ENCODE results near the gene IER3.
"Not testable (repeated sequence)": the region's sequence is repeated elsewhere in the genome, so short reads cannot be mapped to it uniquely, and the experiment has no call there.

IER3 gene

GRCh38 chr6:30763155-30763617, 18.8 kb upstream of the IER3 start:
- no peak overlapping the region for H3K4me3 ChIP-seq (ENCODE audit: low read depth, low read length)
- no peak for TF ChIP-seq CTCF (IDR thresholded peaks at IDR 0.05; ENCODE audit: low read depth, low read length)

- TF ChIP-seq CTCF (IDR thresholded peaks at IDR 0.05; ENCODE audit: low read depth, low read length), result no peak
- no peak overlapping the region for H3K4me3 ChIP-seq (ENCODE audit: low read depth, low read length)
Measured at GRCh38 chr6:30761791-30762429, 17.6 kb upstream of the IER3 start.

- no peak for TF ChIP-seq CTCF (IDR thresholded peaks at IDR 0.05; ENCODE audit: low read depth, low read length)
- H3K4me3 ChIP-seq (ENCODE audit: low read depth, low read length), result no peak overlapping the region
Measured at GRCh38 chr6:30760549-30760948, 16.2 kb upstream of the IER3 start.

- no peak for TF ChIP-seq CTCF (IDR thresholded peaks at IDR 0.05; ENCODE audit: low read depth, low read length)
- no peak overlapping the region for H3K4me3 ChIP-seq (ENCODE audit: low read depth, low read length)
Measured at GRCh38 chr6:30759575-30760239, 15.4 kb upstream of the IER3 start.

GRCh38 chr6:30757261-30757904, 13.0 kb upstream of the IER3 start:
- TF ChIP-seq CTCF (IDR thresholded peaks at IDR 0.05; ENCODE audit: low read depth, low read length), result no peak
- no peak overlapping the region for H3K4me3 ChIP-seq (ENCODE audit: low read depth, low read length)

- not testable (repeated sequence) for H3K4me3 ChIP-seq (ENCODE audit: low read depth, low read length)
Measured at GRCh38 chr6:30756405-30757003, 12.2 kb upstream of the IER3 start.

GRCh38 chr6:30754631-30755030, 10.3 kb upstream of the IER3 start:
- no peak for TF ChIP-seq CTCF (IDR thresholded peaks at IDR 0.05; ENCODE audit: low read depth, low read length)
- H3K4me3 ChIP-seq (ENCODE audit: low read depth, low read length), result no peak overlapping the region

Measured in WI38 (cell line).